IPS DF 6.9 (cell line): ENCODE results near the gene CCDC27.
"Not testable (repeated sequence)": the region's sequence is repeated elsewhere in the genome, so short reads cannot be mapped to it uniquely, and the experiment has no call there.

Experiments used
- DNase-seq: peaks from one replicate; pipeline ENCODE4 v3.0.0-alpha.2; 2013; ENCODE audit warnings: low read depth, low spot score
- H3K27ac ChIP-seq: one replicate; pipeline ENCODE4 v1.5.1; 2013; ENCODE audit warnings: low read length, control low read depth
- H3K27me3 ChIP-seq: 2 replicates; pipeline ENCODE4 v1.6.1; 2013; ENCODE audit warnings: mild to moderate bottlenecking, low read length; ENCODE audit not compliant: control insufficient read depth, insufficient read depth
- H3K36me3 ChIP-seq: 2 replicates; pipeline ENCODE4 v1.6.1; 2013; ENCODE audit warnings: low read length; ENCODE audit not compliant: control insufficient read depth, insufficient read depth
- H3K4me1 ChIP-seq: 2 replicates; pipeline ENCODE4 v1.6.1; 2013; ENCODE audit warnings: low read length; ENCODE audit not compliant: control insufficient read depth, insufficient read depth
- H3K4me3 ChIP-seq: 2 replicates; pipeline ENCODE4 v1.5.1; 2013; ENCODE audit warnings: mild to moderate bottlenecking, low read length
- H3K9me3 ChIP-seq: 2 replicates; pipeline ENCODE4 v1.6.1; 2013; ENCODE audit warnings: low read length, inconsistent platforms; ENCODE audit not compliant: control insufficient read depth, insufficient read depth
- WGBS: extraction: QIAGEN DNeasy Blood & Tissue Kit; methylation state at CpG from one replicate; pipeline ENCODE4 v1.1.7; 2013; ENCODE audit warnings: mixed read lengths, missing lambda C conversion rate; ENCODE audit not compliant: insufficient read length, insufficient coverage; 5-methylcytosine and 5-hydroxymethylcytosine counted together

Gene CCDC27

GRCh38 chr1:3800795-3801194, 48.5 kb downstream of the CCDC27 start:
- H3K27ac ChIP-seq, H3K4me1 ChIP-seq, H3K27me3 ChIP-seq, H3K9me3 ChIP-seq, H3K4me3 ChIP-seq, DNase-seq, H3K36me3 ChIP-seq: not testable (repeated sequence)
- no CpG with 5 or more reads among the region's 3 CpGs for WGBS

GRCh38 chr1:3803905-3804626, 51.8 kb downstream of the CCDC27 start:
- Histone ChIP-seq H3K4me1 (no peaks in the 10 kb centered on the region), H3K4me3 (no peak overlapping the region), H3K27ac (no peak overlapping the region), H3K27me3 (no peaks in the 10 kb centered on the region), H3K36me3 (no peaks in the 10 kb centered on the region), H3K9me3 (no peaks in the 10 kb centered on the region; the same call in 1 of the 2 replicates)
- no peak for DNase-seq
- no CpG with 5 or more reads among the region's 19 CpGs for WGBS

- not testable (repeated sequence) for H3K4me1 ChIP-seq, H3K27me3 ChIP-seq, H3K27ac ChIP-seq, DNase-seq, H3K4me3 ChIP-seq, H3K9me3 ChIP-seq, H3K36me3 ChIP-seq
- no CpG with 5 or more reads among the region's 7 CpGs for WGBS
Measured at GRCh38 chr1:3804627-3804944, 52.3 kb downstream of the CCDC27 start.

- Histone ChIP-seq H3K27ac (no peak overlapping the region), H3K4me3 (no peak overlapping the region), H3K4me1 (no peaks in the 10 kb centered on the region), H3K36me3 (no peaks in the 10 kb centered on the region), H3K27me3 (no peaks in the 10 kb centered on the region), H3K9me3 (no peaks in the 10 kb centered on the region; the same call in 1 of the 2 replicates)
- WGBS, result no CpG with 5 or more reads among the region's 11 CpGs
- no peak for DNase-seq
Measured at GRCh38 chr1:3805038-3805437, 52.8 kb downstream of the CCDC27 start.

GRCh38 chr1:3807769-3808168, 55.5 kb downstream of the CCDC27 start:
- no peaks in the 10 kb centered on the region for H3K27me3 ChIP-seq
- no peaks in the 10 kb centered on the region for H3K4me1 ChIP-seq
- no peak overlapping the region for H3K27ac ChIP-seq
- no peak for DNase-seq
- no peaks in the 10 kb centered on the region; the same call in 1 of the 2 replicates for H3K9me3 ChIP-seq
- H3K36me3 ChIP-seq, result no peaks in the 10 kb centered on the region
- no peak overlapping the region for H3K4me3 ChIP-seq
- no CpG with 5 or more reads among the region's 5 CpGs for WGBS

- no peaks in the 10 kb centered on the region for H3K4me1 ChIP-seq
- no peaks in the 10 kb centered on the region for H3K36me3 ChIP-seq
- no peak for DNase-seq
- no peaks in the 10 kb centered on the region; the same call in 1 of the 2 replicates for H3K9me3 ChIP-seq
- H3K27ac ChIP-seq, result no peak overlapping the region
- no peak overlapping the region for H3K4me3 ChIP-seq
- WGBS, result no CpG with 5 or more reads among the region's 7 CpGs
- H3K27me3 ChIP-seq, result no peaks in the 10 kb centered on the region
Measured at GRCh38 chr1:3809680-3810079, 57.4 kb downstream of the CCDC27 start.

GRCh38 chr1:3810149-3810761, 58.0 kb downstream of the CCDC27 start:
- not testable (repeated sequence) for H3K4me3 ChIP-seq, H3K36me3 ChIP-seq, H3K9me3 ChIP-seq, DNase-seq, H3K27ac ChIP-seq, H3K4me1 ChIP-seq, H3K27me3 ChIP-seq
- no CpG with 5 or more reads among the region's 9 CpGs for WGBS

- no peaks in the 10 kb centered on the region for H3K4me1 ChIP-seq
- WGBS, result no CpG with 5 or more reads among the region's 2 CpGs
- no peaks in the 10 kb centered on the region for H3K27me3 ChIP-seq
- no peak overlapping the region for H3K27ac ChIP-seq
- DNase-seq, result no peak
- H3K9me3 ChIP-seq, result no peaks in the 10 kb centered on the region; the same call in 1 of the 2 replicates
- peaks cover 5% of the 10 kb centered on the region for H3K36me3 ChIP-seq
- no peak overlapping the region for H3K4me3 ChIP-seq
Measured at GRCh38 chr1:3811595-3811911, 59.3 kb downstream of the CCDC27 start.

GRCh38 chr1:3814065-3814464, 61.8 kb downstream of the CCDC27 start:
- no peaks in the 10 kb centered on the region for H3K4me1 ChIP-seq
- H3K9me3 ChIP-seq, result no peaks in the 10 kb centered on the region
- no CpG with 5 or more reads among the region's 2 CpGs for WGBS
- H3K36me3 ChIP-seq, result peaks cover 5% of the 10 kb centered on the region
- H3K27me3 ChIP-seq, result no peaks in the 10 kb centered on the region
- no peak overlapping the region for H3K27ac ChIP-seq
- H3K4me3 ChIP-seq, result no peak overlapping the region; the same call in 1 of the 2 replicates
- no peak for DNase-seq

GRCh38 chr1:3814771-3815561, 62.7 kb downstream of the CCDC27 start:
- WGBS, result no CpG with 5 or more reads among the region's 42 CpGs
- DNase-seq, result no peak
- H3K27ac ChIP-seq, result no peak overlapping the region
- H3K9me3 ChIP-seq, result no peaks in the 10 kb centered on the region
- H3K36me3 ChIP-seq, result peaks cover 5% of the 10 kb centered on the region
- no peaks in the 10 kb centered on the region for H3K27me3 ChIP-seq
- H3K4me3 ChIP-seq, result no peak overlapping the region
- H3K4me1 ChIP-seq, result no peaks in the 10 kb centered on the region
